IPS-18c (cell line): Measurements from ENCODE around the gene USP3.

Experiments
- H3K4me3 ChIP-seq: 2 replicates; pipeline ENCODE4 v1.7.0; 2013; ENCODE audit warnings: low read depth, mild to moderate bottlenecking, low read length, moderate library complexity; ENCODE audit not compliant: insufficient read depth
- H3K9me3 ChIP-seq: one replicate; pipeline ENCODE4 v1.6.1; 2013; ENCODE audit warnings: mild to moderate bottlenecking, low read length, moderate library complexity; ENCODE audit not compliant: control insufficient read depth, insufficient read depth

Gene USP3

DNA sequence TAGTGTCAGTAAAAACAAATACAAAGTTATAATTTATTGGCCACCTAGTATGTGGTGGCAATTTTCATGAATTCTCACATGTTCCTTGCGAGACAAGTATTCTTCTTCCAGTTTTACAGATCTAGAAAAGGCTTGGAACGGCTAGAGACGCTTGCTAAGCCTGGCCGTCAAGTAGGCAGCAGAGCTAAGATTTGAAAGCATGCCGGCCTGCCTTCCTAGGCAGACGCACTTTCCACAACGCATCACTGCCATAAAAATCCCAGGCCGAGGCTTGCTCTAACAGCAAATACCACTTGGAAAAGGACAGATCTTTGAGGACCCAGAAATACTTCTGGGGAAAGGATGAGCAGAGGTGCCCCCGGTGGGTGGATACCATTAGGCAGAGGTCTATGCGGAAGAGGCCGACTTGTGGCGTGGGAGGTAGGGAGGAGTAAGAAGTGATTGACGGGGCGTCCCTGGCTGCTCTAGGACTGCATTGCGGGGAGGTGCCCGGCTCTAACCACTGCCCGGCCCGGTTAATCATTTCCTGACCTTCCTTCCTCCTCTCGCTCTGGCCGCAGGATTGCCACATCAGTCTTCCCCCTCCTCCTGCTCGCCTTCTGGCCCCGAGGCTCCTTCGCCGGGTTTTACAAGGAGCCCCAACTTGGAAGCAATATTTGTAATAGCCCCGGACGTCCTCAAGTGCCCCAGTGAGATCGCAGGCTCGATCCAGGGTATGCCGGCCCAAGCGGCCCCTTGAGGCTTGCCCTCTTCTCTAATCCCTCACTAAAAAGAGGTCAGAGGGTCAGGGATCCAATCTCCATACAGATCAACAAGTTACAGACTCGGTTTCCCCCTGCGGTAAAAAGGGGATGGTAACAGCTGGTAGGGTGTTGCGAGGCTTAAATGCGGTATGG is 1.3 kb upstream of the USP3 start:
- H3K4me3 ChIP-seq = peak overlapping the region; percentile 54

DNA sequence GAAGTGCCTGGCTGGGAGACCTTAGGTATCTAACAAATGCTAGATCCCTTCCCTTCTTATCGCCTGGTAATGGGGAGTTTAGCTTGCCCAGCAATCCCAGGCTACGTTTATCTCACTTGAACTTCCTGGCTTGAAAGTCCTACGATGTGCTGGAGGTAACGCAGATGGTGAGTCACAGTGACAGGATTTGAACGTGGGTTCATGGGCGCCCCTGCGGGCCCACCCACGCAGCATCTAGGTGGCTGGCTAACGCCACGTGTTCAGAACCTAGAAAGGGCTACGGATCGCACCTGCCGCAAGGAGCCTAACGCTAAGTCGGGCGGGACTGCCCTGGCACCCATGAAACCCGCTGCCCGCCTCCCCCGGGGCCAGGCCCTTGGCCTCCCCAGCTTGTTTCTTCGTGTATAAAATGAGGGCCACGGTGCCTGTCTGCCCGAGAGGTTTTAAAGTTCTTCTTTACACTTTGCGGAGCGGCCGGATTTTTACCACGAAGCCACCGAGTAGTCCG is 600 bp upstream of the USP3 start:
- Histone ChIP-seq H3K9me3 (peaks cover 4% of the 10 kb centered on the region), H3K4me3 (peak overlapping the region; percentile 54)

More for the DNA sequence above, 1.3 kb upstream of the USP3 start:
- peaks cover 4% of the 10 kb centered on the region for H3K9me3 ChIP-seq

DNA sequence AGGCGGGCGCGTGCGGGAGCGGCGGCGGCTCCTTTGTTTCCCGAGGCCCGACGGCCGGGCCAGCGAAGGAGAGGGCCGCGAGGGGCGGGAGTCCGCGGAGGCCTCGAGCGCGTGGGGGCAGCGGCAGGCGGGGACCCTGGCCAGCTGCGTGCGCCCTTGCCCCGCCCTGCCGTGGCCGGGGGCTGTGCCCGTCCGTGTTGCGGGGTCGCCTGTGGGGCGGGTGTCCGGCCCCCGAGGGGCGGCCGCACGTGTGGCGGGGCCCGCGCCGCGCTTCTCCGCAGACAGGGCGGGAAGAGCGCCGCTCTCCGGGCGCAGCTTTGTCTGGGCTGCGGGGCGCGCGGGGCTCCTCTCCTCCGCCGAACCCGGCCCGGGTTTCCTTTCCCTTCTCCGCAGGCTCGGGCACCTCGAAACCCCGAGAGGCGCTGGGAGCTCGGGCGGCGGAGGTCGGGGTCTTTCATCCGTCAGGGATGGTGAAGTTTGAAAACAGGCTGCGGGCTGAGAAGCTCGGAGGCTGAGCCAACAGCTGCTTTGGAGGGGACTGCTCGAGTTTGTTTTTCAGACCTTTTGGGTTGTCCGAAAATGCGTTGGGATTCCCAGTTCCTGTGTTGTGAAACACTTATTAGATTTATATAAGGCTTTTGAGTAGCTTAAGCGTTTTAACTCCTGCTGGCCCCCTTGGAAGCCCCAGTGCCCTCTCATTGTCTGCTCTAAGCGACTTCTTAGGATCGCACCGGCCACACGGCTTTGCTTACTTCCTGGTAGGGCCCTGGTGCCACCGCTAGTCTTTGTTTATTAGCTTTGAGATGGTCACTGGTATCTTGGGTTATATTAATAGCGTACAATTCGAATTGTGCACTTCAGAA is 817 bp downstream of the USP3 start:
- Histone ChIP-seq H3K9me3 (peaks cover 4% of the 10 kb centered on the region), H3K4me3 (peak overlapping the region; percentile 73)

DNA sequence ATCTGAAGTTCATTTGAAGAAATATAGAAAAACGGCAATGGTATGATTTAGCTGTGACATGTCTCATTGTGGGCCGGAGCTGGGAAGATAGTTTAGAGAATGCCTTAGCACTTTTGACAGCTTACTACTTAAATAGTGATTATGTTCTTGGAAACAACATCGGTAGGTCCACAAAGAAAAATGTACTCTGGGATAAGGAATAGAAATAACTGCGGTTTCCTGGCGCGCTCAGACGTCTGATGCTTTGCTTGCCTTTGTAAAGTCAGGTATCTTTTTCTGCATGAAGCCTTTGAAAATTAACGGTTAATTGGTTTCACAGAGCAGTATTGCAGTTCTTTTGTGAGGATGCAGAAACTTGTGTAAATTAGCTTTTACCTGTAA is 1.4 kb downstream of the USP3 start:
- H3K9me3 ChIP-seq = peaks cover 4% of the 10 kb centered on the region
- H3K4me3 ChIP-seq = peak overlapping the region; percentile 73; the same call in 1 of the 2 replicates

DNA sequence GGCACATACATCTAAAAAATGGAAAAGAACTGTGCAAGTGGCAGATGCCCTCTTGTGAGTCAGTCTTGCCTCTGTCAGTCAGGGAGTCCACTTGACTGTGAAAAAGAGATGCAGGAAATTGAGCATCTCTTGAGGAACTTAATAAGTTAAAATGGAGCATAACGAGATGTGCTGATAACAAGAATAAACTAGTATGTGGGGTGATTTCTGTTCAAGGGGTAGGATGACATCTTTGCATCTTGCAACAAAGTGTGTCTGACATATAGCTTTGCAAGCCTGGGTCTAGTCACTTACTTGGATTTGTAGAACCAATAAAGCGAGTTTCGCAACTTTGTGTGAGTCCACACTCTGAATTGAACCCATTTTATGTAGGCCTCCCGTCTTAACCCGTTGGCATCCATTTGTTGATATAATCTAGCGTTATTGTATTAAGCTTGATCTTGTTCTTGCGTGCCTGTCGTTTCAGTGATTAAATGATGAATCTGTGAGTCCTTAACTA is 2.2 kb downstream of the USP3 start:
- no peak overlapping the region for H3K4me3 ChIP-seq
- peaks cover 4% of the 10 kb centered on the region for H3K9me3 ChIP-seq

DNA sequence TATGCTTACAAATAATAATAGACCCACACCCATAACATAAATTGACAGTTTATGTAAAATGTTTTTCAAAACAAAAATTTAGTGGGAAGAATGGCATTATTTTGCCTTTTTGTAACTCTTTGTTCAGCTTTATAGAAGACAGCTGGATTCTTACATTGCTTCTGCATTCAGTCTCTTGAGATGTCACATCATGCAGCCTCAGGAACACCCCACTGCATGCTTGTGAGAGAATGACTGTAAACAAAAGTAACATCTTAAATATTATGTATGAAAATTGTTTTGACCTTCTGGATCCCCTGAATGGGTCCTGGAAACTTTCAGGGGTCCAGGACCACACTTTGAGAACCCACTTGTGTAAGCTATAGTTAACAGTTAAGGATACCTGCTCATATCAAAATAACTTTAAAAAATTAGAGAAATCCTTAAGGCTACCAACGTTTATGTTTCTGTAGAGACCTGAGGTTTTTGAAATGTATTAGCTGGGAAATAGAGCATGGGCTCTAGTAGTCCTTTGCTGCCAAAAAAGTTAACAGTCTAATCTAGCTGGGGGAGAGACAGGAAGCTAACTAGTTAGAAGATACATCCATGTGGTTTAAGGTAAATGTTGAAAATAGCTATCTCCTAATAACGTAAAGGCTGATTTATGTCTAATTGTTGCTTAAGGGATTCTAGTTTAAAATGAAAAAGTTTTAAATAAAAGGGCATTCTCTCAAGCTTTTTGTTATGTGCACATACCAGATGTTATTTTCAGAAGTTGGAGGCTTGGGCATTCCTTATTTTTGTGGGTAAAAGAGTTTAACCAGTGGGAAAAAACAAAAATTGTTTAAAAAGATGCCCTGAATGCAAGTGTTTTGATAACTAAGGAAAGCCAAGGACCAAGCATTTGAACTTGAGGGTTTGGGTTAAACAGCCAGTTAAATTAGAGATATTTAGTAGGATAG is 3.8 kb downstream of the USP3 start:
- Histone ChIP-seq H3K9me3 (peaks cover 4% of the 10 kb centered on the region), H3K4me3 (no peak overlapping the region)

DNA sequence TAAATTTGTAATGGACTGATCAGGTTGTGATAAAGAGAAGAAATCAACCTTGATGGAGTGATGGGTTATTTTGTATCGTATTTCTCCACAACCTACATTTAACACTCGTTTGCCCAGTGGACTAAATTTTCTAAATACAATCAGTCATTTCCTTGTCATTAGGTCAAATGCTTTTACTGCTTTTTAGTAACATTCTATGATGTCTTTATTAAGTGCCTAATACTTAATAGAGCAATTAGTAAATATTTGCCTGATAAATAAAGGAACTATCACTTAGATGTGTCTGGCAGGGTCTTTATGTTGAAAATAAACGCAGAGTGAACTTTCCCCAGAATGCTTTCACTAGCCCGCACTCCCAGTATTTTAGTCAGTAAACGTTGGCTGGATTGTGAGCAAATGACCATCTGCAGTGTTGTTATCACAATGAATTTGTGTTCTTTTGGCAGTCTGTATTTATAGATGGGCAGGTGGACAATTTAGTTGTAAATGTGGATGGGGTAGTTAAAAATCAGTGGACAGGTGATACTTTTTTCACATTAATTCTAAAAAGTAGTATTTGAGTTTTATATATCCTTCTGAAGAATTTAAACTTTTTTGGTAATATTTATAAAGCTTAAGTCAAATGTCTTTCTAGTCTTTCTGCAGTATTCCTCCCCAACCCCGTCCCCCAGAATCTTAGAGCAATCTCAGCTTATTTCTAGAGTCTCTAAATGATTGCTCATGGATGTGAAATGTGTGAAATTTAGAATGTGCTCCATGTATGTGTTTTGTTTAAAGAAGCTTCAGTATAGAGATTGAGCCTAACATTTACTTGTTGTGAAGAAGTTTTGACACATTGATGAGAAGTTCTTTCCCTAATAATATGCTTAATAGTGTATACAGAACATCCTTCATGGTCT is 4.9 kb downstream of the USP3 start:
- no peak overlapping the region for H3K4me3 ChIP-seq
- peaks cover 4% of the 10 kb centered on the region for H3K9me3 ChIP-seq

DNA sequence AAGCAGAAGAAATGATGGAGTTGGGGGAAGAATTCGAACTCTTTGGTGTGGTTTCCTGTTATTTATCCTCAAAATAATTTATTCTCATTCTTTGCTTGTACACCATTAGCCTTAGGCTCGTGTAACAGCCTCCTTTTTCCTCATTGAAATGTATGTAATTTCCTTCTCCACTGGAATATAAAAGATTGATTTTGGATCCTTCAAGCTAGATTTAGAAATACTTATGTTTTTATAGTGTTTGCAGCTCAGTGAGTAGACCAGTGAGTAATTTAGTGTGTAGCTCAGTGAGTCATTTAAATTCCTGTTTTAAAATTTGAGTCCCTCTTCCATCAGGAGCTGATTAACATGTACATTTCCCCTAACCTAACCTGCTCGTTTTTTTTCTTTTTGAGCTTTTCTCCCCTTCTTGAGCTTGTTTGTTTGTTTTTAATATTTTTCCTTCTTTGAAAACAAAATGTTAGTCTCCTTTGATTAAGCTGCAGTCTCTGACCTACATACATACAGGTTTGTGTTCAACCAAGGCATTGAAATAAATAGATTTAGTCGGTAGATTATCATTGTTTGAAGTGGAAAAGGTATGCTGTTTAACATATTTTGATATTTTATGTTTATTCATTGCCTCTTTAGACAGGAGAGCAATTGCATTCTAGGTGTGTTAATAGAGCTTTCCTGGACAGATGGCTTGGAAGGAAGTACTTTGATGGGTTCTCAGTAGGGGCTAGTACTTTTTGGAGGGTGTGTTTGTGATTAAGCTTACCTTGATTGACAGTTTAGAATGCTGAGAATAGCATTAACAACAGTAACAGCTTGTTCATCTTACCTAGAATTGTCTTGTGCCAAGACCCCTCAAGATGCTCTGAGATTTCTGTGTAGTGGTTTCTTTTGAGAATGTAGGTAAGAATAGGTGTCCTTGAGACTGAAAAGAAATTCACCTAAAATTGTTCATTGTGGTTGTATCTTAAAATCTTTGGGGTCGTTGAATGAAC is 5.9 kb downstream of the USP3 start:
- Histone ChIP-seq H3K4me3 (no peak overlapping the region), H3K9me3 (no peaks in the 10 kb centered on the region)

DNA sequence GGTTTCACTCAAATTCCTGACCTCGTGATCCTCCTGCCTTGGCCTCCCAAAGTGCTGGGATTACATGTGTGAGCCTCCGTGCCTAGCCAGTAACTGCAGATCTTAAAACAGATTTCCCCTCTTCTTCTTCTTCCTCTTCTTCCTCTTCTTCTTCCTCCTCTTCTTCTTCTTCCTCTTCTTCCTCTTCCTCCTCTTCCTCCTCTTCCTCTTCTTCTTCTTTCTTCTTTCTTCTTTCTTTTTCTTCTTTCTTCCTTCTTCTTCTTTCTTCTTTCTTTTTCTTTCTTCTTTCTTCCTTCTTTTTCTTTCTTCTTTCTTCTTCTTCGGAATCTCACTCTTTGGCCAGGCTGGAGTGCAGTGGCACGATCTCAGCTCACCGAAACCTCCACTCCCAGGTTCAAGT is 7.8 kb downstream of the USP3 start:
- H3K4me3 ChIP-seq = no peak overlapping the region
- H3K9me3 ChIP-seq = no peaks in the 10 kb centered on the region

DNA sequence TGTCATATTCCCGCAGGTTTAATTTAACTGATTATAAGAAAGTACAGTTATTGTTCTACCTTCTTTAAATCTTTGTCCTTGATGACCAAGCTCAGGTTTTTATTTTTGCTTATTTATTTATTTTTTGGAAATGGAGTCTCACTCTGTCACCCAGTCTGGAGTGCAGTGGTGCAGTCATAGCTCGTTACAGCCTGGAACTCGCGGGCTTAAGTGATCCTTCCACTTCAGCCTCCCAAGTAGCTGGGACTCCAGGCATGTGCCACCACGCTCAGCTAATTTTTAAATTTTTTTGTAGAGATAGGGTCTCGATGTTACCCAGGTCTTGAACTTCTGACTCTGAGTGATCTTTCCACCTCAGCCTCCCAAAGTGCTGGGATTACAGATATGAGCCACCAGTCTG is 8.9 kb downstream of the USP3 start:
- Histone ChIP-seq H3K4me3 (no peak overlapping the region), H3K9me3 (no peaks in the 10 kb centered on the region)

DNA sequence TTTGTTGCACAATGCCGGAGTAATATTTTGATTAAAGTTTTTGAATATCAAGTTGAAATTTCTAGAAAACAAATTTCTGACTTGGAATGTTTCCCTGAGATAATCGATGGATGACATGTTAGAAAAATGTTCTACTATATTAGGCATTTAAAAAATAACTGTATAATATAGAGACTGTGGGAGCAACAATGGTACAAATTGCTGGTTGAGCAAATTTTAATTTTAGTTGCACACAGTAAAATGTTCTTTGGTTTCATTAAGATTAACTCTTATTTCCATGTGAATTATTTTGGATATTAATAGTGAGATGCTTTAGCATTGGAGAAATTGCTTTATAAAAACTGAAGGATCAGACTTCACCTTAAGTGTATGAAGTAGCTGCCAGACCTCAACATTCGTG is 9.3 kb downstream of the USP3 start:
- Histone ChIP-seq H3K4me3 (no peak overlapping the region), H3K9me3 (no peaks in the 10 kb centered on the region)

DNA sequence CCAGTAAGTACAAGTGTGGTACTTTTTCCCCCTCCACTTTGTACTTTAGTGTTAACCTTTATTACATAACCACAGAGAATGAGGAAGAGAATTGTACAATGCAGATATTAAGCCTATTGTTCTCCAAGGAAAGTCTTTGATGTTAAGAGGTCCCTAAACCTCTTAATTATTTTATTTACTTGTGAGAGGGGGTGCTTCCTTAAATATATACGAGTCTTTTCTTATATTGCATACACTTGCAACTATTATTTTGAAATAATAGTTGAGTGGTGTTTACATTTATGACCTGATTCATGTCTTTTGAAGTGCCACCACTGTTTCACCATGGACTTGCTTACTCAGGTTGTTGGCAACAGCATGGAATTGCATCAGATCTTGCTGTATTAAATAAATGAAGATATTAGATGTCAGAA is 10.1 kb downstream of the USP3 start:
- H3K4me3 ChIP-seq = no peak overlapping the region

DNA sequence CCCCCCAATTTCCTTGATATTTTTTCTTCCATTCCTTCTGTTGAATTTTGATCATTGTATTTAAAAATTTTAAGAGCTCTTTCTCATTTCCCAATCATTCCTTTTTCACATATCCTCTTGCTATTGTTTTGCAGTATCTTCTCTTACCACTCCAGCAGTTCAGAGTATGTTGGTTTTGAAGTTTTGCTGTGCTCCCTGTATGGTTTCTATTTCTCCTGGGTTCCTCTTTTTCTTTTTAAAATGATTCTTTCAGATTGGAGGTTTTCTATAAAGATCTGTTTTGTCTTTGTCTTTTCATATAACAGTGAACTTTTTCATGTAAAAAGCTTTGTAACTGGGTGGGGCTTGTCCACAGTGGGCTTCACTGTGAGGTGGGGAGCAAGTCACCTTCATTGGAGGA is 12.8 kb downstream of the USP3 start:
- Histone ChIP-seq H3K9me3 (no peaks in the 10 kb centered on the region), H3K4me3 (no peak overlapping the region)

More for the DNA sequence above, 10.1 kb downstream of the USP3 start:
- H3K9me3 ChIP-seq = no peaks in the 10 kb centered on the region

DNA sequence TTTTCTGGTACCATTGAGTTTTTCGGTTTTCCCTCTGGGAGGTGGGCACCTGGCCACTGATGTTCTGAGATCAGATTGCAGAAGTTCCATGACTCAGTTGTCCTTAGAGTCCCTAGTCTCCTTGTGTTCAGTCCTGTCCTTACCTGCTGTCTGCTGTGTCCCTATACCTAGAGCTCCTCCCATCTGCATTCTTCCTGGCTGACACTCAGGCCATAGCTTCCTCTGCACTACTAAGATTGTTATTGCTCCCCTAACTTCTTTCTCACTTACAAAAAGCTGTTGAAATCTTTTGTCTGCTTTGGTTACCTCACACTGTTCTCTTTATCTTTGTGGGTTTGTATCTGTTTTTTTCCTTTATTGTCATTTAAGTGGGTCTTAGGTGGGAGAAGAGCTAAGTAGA is 13.2 kb downstream of the USP3 start:
- Histone ChIP-seq H3K4me3 (no peak overlapping the region), H3K9me3 (no peaks in the 10 kb centered on the region)

DNA sequence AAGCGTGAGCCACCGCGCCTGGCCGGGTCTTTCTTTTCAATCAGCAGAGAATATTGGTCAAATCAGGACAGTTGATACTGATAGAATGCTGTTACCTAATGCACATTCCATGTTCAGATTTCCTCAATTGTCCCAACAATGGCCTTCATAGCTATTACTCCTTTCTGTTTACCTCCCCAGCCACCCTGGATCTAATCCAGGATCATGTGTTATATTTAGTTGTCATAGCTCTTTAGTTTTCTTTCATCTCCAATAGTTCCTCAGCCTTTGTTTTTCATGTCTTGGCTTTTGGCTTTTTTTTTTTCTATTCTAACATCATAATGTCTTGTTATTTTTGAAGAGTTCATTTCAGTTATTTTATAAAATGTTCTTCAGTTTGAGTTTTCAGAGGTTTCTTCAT is 14.6 kb downstream of the USP3 start:
- H3K9me3 ChIP-seq = no peaks in the 10 kb centered on the region
- no peak overlapping the region for H3K4me3 ChIP-seq
